Hematopoietic multipotent progenitor cell treated with erythropoietin and hydrocortisone succinate and interleukin-3 and kit ligand, for 8 days (in vitro differentiated cells): ENCODE measurements around the gene NET1.
"Not testable (repeated sequence)": the region's sequence is repeated elsewhere in the genome, so short reads cannot be mapped to it uniquely, and the experiment has no call there.

Source experiments
- DNase-seq: peaks from one replicate; pipeline ENCODE4 v3.0.0-alpha.2; 2015

The NET1 gene

GRCh38 chr10:5399332-5399731, 13.0 kb upstream of the NET1 start:
- no peak for DNase-seq

GRCh38 chr10:5400468-5401240, 11.7 kb upstream of the NET1 start:
- no peak for DNase-seq

- DNase-seq = no peak
Observed at GRCh38 chr10:5402798-5403197, 9.6 kb upstream of the NET1 start.

- no peak for DNase-seq
Observed at GRCh38 chr10:5404208-5405041, 7.9 kb upstream of the NET1 start, which contains the start of gene TUBAL3. TUBAL3 (minus strand) TSS chr10:5404828; CDS start chr10:5404792, 36 bp downstream.

GRCh38 chr10:5406918-5407317, 5.4 kb upstream of the NET1 start:
- DNase-seq = no peak

- DNase-seq = not testable (repeated sequence)
Observed at GRCh38 chr10:5410787-5411186, 1.6 kb upstream of the NET1 start.

- no peak for DNase-seq
Observed at GRCh38 chr10:5411941-5412276, 448 bp upstream of the NET1 start.

- DNase-seq = peak; percentile 41
Observed at GRCh38 chr10:5413012-5413938, 918 bp downstream of the NET1 start.

GRCh38 chr10:5416981-5417380, 4.6 kb downstream of the NET1 start:
- DNase-seq = no peak

- DNase-seq = no peak
Observed at GRCh38 chr10:5418584-5418983, 6.2 kb downstream of the NET1 start.

GRCh38 chr10:5419466-5420094, 7.2 kb downstream of the NET1 start:
- peak; percentile 41 for DNase-seq

- DNase-seq = no peak
Observed at GRCh38 chr10:5423771-5424170, 11.4 kb downstream of the NET1 start.

- DNase-seq = no peak
Observed at GRCh38 chr10:5424751-5425150, 12.4 kb downstream of the NET1 start.

GRCh38 chr10:5428133-5428532, 15.8 kb downstream of the NET1 start:
- DNase-seq = no peak

- no peak for DNase-seq
Observed at GRCh38 chr10:5433182-5433581, 20.8 kb downstream of the NET1 start.

- peak; percentile 69 for DNase-seq
Observed at GRCh38 chr10:5434017-5434753, 21.8 kb downstream of the NET1 start.

GRCh38 chr10:5435328-5435727, 23.0 kb downstream of the NET1 start:
- no peak for DNase-seq

GRCh38 chr10:5440206-5440605, 27.8 kb downstream of the NET1 start:
- DNase-seq = no peak

GRCh38 chr10:5441106-5441505, 28.7 kb downstream of the NET1 start:
- DNase-seq = no peak

GRCh38 chr10:5442065-5442989, 30.0 kb downstream of the NET1 start:
- DNase-seq = peak; percentile 84

- peak; percentile 75 for DNase-seq
Observed at GRCh38 chr10:5442990-5443370, 30.6 kb downstream of the NET1 start.
